ENCODE results near the gene ATP1B4. TPM values are rescaled to one million over a fixed set of nuclear protein-coding genes. Genes with fewer than 3 reads are reported as not detected.
"Not testable (repeated sequence)": the region's sequence is repeated elsewhere in the genome, so short reads cannot be mapped to it uniquely, and the experiment has no call there.

The ATP1B4 gene
- total and polyA plus RNA-seq, 4 donors, result not detected

DNA sequence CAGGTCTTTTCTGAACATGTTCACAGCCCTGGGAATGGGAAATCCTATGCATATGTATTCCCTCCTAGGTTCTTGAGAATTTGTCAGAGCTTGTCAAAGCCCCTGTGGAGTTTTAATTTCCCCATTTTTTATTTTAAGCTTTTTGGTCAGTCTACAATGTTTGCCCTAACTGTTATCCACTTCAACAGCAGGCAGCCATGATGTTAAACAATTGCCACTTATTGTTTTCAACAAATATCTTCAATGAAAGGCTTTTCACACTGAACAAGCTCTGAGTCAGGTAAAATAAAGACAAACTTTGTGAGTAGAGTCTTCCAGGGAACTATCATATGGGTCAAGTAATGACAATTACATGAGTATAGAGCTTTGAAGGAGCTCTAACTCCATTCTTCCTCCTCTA is 25.0 kb upstream of the ATP1B4 start:
- TF ChIP-seq, protein P1, sequence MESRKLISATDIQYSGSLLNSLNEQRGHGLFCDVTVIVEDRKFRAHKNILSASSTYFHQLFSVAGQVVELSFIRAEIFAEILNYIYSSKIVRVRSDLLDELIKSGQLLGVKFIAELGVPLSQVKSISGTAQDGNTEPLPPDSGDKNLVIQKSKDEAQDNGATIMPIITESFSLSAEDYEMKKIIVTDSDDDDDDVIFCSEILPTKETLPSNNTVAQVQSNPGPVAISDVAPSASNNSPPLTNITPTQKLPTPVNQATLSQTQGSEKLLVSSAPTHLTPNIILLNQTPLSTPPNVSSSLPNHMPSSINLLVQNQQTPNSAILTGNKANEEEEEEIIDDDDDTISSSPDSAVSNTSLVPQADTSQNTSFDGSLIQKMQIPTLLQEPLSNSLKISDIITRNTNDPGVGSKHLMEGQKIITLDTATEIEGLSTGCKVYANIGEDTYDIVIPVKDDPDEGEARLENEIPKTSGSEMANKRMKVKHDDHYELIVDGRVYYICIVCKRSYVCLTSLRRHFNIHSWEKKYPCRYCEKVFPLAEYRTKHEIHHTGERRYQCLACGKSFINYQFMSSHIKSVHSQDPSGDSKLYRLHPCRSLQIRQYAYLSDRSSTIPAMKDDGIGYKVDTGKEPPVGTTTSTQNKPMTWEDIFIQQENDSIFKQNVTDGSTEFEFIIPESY (IDR thresholded peaks at IDR 0.05), result no peak
- TF ChIP-seq FOXA1 (IDR thresholded peaks at IDR 0.05) (no peak), JUND (IDR thresholded peaks at IDR 0.05) (no peak), YY1 (IDR thresholded peaks at IDR 0.05) (no peak), HNF4G (IDR thresholded peaks at IDR 0.05) (no peak), GABPA (IDR thresholded peaks at IDR 0.05 in 1 of 2, conservative IDR thresholded peaks at IDR 0.05 in 1 of 2) (no peak), NR2F2 (IDR thresholded peaks at IDR 0.05) (no peak), TAF1 (conservative IDR thresholded peaks at IDR 0.05) (no peak), FOXA2 (IDR thresholded peaks at IDR 0.05) (no peak), RXRA (IDR thresholded peaks at IDR 0.05) (no peak)
- TF ChIP-seq, protein P2, sequence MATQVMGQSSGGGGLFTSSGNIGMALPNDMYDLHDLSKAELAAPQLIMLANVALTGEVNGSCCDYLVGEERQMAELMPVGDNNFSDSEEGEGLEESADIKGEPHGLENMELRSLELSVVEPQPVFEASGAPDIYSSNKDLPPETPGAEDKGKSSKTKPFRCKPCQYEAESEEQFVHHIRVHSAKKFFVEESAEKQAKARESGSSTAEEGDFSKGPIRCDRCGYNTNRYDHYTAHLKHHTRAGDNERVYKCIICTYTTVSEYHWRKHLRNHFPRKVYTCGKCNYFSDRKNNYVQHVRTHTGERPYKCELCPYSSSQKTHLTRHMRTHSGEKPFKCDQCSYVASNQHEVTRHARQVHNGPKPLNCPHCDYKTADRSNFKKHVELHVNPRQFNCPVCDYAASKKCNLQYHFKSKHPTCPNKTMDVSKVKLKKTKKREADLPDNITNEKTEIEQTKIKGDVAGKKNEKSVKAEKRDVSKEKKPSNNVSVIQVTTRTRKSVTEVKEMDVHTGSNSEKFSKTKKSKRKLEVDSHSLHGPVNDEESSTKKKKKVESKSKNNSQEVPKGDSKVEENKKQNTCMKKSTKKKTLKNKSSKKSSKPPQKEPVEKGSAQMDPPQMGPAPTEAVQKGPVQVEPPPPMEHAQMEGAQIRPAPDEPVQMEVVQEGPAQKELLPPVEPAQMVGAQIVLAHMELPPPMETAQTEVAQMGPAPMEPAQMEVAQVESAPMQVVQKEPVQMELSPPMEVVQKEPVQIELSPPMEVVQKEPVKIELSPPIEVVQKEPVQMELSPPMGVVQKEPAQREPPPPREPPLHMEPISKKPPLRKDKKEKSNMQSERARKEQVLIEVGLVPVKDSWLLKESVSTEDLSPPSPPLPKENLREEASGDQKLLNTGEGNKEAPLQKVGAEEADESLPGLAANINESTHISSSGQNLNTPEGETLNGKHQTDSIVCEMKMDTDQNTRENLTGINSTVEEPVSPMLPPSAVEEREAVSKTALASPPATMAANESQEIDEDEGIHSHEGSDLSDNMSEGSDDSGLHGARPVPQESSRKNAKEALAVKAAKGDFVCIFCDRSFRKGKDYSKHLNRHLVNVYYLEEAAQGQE (IDR thresholded peaks at IDR 0.05), result no peak
- TF ChIP-seq, protein P3, sequence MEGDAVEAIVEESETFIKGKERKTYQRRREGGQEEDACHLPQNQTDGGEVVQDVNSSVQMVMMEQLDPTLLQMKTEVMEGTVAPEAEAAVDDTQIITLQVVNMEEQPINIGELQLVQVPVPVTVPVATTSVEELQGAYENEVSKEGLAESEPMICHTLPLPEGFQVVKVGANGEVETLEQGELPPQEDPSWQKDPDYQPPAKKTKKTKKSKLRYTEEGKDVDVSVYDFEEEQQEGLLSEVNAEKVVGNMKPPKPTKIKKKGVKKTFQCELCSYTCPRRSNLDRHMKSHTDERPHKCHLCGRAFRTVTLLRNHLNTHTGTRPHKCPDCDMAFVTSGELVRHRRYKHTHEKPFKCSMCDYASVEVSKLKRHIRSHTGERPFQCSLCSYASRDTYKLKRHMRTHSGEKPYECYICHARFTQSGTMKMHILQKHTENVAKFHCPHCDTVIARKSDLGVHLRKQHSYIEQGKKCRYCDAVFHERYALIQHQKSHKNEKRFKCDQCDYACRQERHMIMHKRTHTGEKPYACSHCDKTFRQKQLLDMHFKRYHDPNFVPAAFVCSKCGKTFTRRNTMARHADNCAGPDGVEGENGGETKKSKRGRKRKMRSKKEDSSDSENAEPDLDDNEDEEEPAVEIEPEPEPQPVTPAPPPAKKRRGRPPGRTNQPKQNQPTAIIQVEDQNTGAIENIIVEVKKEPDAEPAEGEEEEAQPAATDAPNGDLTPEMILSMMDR (IDR thresholded peaks at IDR 0.05; ENCODE audit: low read depth, low read length, missing input control), result no peak
- TF ChIP-seq, protein P4, sequence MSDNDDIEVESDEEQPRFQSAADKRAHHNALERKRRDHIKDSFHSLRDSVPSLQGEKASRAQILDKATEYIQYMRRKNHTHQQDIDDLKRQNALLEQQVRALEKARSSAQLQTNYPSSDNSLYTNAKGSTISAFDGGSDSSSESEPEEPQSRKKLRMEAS (IDR thresholded peaks at IDR 0.05), result no peak
- H3K9me3 ChIP-seq (ENCODE audit: control insufficient read depth in 4 of 4, low read length in 3 of 4), result peaks cover 0 to 9% (median 2%) of the 10 kb centered on the region in 4 donors
- no peaks in the 10 kb centered on the region for H3K27me3 ChIP-seq (ENCODE audit: control insufficient read depth in 4 of 4, insufficient read depth in 4 of 4, low read length in 3 of 4)
- H3K4me3 ChIP-seq (ENCODE audit: low read depth in 1 of 3, low read length in 3 of 3), result no peak overlapping the region
- H3K4me1 ChIP-seq (ENCODE audit: control insufficient read depth in 4 of 4, insufficient read depth in 4 of 4, low read length in 3 of 4), result no peaks in the 10 kb centered on the region
- no peak for DNase-seq (ENCODE audit: low spot score)
- no peak overlapping the region for H3K27ac ChIP-seq (ENCODE audit: low read depth in 1 of 2, low read length in 2 of 2)
- no peaks in the 10 kb centered on the region for H3K36me3 ChIP-seq (ENCODE audit: control insufficient read depth in 4 of 4, insufficient read depth in 3 of 4, low read depth in 1 of 4, low read length in 3 of 4)
- no peak overlapping the region for H3K9ac ChIP-seq (ENCODE audit: low read depth in 1 of 2, low read length in 2 of 2)

DNA sequence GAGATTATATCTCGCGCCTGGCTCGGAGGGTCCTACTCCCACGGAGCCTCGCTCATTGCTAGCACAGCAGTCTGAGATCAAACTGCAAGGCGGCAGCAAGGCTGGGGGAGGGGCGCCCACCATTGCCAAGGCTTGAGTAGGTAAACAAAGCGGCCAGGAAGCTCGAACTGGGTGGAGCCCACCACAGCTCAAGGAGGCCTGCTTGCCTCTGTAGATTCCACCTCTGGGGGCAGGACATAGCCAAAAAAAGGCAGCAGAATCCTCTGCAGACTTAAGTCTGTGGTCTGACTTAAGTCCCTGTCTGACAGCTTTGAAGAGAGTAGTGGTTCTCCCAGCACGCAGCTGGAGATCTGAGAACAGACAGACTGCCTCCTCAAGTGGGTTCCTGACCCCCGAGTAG is 17.3 kb upstream of the ATP1B4 start:
- 83% methylated on average over 11 of the region's 11 CpGs for WGBS
- H3K9ac ChIP-seq (ENCODE audit: low read depth in 1 of 2, low read length in 2 of 2); H3K4me3 ChIP-seq (ENCODE audit: low read depth in 1 of 3, low read length in 3 of 3); H3K36me3 ChIP-seq (ENCODE audit: control insufficient read depth in 4 of 4, insufficient read depth in 3 of 4, low read depth in 1 of 4, low read length in 3 of 4); H3K4me1 ChIP-seq (ENCODE audit: control insufficient read depth in 4 of 4, insufficient read depth in 4 of 4, low read length in 3 of 4); DNase-seq (ENCODE audit: low spot score); H3K27ac ChIP-seq (ENCODE audit: low read depth in 1 of 2, low read length in 2 of 2); H3K27me3 ChIP-seq (ENCODE audit: control insufficient read depth in 4 of 4, insufficient read depth in 4 of 4, low read length in 3 of 4); H3K9me3 ChIP-seq (ENCODE audit: control insufficient read depth in 4 of 4, low read length in 3 of 4): not testable (repeated sequence)

Data from liver (tissue), 9 donors.